Heart right ventricle (tissue), 16 donors: ENCODE data around the gene SYT15. TPM values are rescaled to one million over a fixed set of nuclear protein-coding genes. Genes with fewer than 3 reads are reported as not detected.

Source experiments
- ATAC-seq, 8 donors: fragments of 200-7000 bp; cut with Tn5 transposase; one replicate each; pipeline ENCODE4 v1.9.1; 2020; ENCODE audit warnings: mild to moderate bottlenecking in 8 of 8, moderate library complexity in 8 of 8, moderate number of reproducible peaks in 1 of 8
- DNase-seq, 2 donors: peaks; one replicate each; pipeline ENCODE4 v3.0.0-alpha.2; 2020
- H3K27ac ChIP-seq, 10 donors: fragments of 200-600 bp; sonication (generic) in 2 of 10; one replicate each; pipeline versions ENCODE4 v1.5.0 to v1.8.0; 2020 to 2022; ENCODE audit warnings: mild to moderate bottlenecking in 3 of 10
- H3K27me3 ChIP-seq, 7 donors: fragments of 200-600 bp; one replicate each; pipeline ENCODE4 v1.8.0; 2021 to 2022; ENCODE audit warnings: mild to moderate bottlenecking in 2 of 7
- H3K36me3 ChIP-seq, 9 donors: fragments of 200-600 bp; sonication (generic) in 1 of 9; one replicate each; pipeline versions ENCODE4 v1.5.0 to v1.8.0; 2020 to 2022; ENCODE audit warnings: mild to moderate bottlenecking in 2 of 9
- H3K4me1 ChIP-seq, 9 donors: fragments of 200-600 bp; sonication (generic) in 1 of 9; one replicate each; pipeline versions ENCODE4 v1.5.0 to v1.8.0; 2020 to 2022; ENCODE audit warnings: mild to moderate bottlenecking in 4 of 9
- H3K4me3 ChIP-seq, 10 donors: fragments of 200-600 bp; sonication (generic) in 2 of 10; one replicate each; pipeline versions ENCODE4 v1.5.0 to v1.8.0; 2020 to 2022; ENCODE audit warnings: mild to moderate bottlenecking in 7 of 10, moderate library complexity in 2 of 10
- H3K9me3 ChIP-seq, 11 donors: fragments of 200-600 bp in 10 of 11; sonication (generic) in 2 of 11; one replicate each; pipeline versions ENCODE4 v1.5.0 to v1.8.0; 2013 to 2022; ENCODE audit warnings: mild to moderate bottlenecking in 2 of 11, control low read depth in 1 of 11, moderate library complexity in 1 of 11
- CTCF ChIP-seq, 9 donors: fragments of 200-600 bp; sonication (generic) in 2 of 9; IDR thresholded peaks; one replicate each; pipeline versions ENCODE4 v1.5.0 to v1.8.0; 2021 to 2022; ENCODE audit warnings: antibody characterized with exemption in 9 of 9, mild to moderate bottlenecking in 5 of 9, moderate library complexity in 1 of 9
- WGBS, 2 donors: extraction: QIAGEN DNeasy Blood & Tissue Kit; methylation state at CpG; one replicate each; pipeline ENCODE4 v1.1.7; 2013; ENCODE audit warnings: inconsistent platforms in 1 of 2; 5-methylcytosine and 5-hydroxymethylcytosine counted together
- intact Hi-C, 10 donors: fragments of 100-400 bp; cut with DNase I; formaldehyde crosslinking; loops; one replicate each; pipeline versions ENCODE4 v1.11.1 to v1.14.2; 2022
- polyA plus RNA-seq, 2 donors: library from polyadenylated mRNA; stranded (reverse); fragments of 200-250 nt; gene quantifications; one replicate each; pipeline ENCODE4 v1.2.3, GENCODE V29; 2013
- total RNA-seq, 10 donors: library from RNA; stranded (reverse); fragmentation: NEBNext Ultra II Directional in 3 of 10; extraction: Animal tissue kit (Norgen Biotek cat#: 25700) in 3 of 10; gene quantifications; one replicate each; pipeline versions ENCODE4 v1.2.1 to v1.2.4, GENCODE V29; 2021 to 2023
- donor health status: Arrhythmogenic right ventricular cardiomyopathy.
- donor health status: ischemic (EF 13 %, LVEDD 7.1; RV severe dilation, severe dysfunction).
- donor health status: healthy with polysubstance abuse.
- donor health status: DM: no; HTN: yes; CAD: no.
- donor health status: DM: no; HTN: no; CAD: no.
- donor health status: ischemic (EF 25% LVEDD 6.9; RV normal size, moderate dysfunction).
- donor health status: ischemic (EF 25% LVEDD 5.7; RV mildly dilated, moderate dysfunction).
- donor health status: healthy.
- donor health status: DM: yes; HTN: yes; CAD: no.
- donor health status: Ischemic cardiomyopathy.
- donor health status: ischemic (EF 35%, LVEDD 5.7; RV mildly dilated, moderate dysfunction).
- donor health status: nonischemic (EF 11% LVEDD 7.7; RV severe dilation, severe dysfunction).
- donor health status: DM: yes; HTN: yes; CAD: no.
- donor health status: PGD.
- donor health status: ischemic (EF 29% LVEDD 5.4; RV normal size, mild dysfunction).
- donor health status: nonischemic (EF 23%, LVEDD 6.1; RV moderate dilation, normal function).

SYT15 gene
- total and polyA plus RNA-seq, 12 donors: 0.87 to 4.1 (median 2.9) TPM

GRCh38 chr10:46552526-46553237 lies 26.2 kb upstream of the SYT15 start:
- ATAC-seq: no peak
- Histone ChIP-seq H3K4me1 (peaks cover 0 to 9% (median 7%) of the 10 kb centered on the region in 9 donors), H3K4me3 (no peak overlapping the region), H3K36me3 (no peaks in the 10 kb centered on the region), H3K27me3 (peaks cover 24 to 96% (median 72%) of the 10 kb centered on the region in 7 donors), H3K27ac (no peak overlapping the region), H3K9me3 (no peaks in the 10 kb centered on the region)
- intact Hi-C loops: no loop called here
- no peak for TF ChIP-seq CTCF (IDR thresholded peaks at IDR 0.05)
- WGBS, 2 donors: 76 to 80% methylated on average over 10 of the region's 10 CpGs
- no peak for DNase-seq

DNA sequence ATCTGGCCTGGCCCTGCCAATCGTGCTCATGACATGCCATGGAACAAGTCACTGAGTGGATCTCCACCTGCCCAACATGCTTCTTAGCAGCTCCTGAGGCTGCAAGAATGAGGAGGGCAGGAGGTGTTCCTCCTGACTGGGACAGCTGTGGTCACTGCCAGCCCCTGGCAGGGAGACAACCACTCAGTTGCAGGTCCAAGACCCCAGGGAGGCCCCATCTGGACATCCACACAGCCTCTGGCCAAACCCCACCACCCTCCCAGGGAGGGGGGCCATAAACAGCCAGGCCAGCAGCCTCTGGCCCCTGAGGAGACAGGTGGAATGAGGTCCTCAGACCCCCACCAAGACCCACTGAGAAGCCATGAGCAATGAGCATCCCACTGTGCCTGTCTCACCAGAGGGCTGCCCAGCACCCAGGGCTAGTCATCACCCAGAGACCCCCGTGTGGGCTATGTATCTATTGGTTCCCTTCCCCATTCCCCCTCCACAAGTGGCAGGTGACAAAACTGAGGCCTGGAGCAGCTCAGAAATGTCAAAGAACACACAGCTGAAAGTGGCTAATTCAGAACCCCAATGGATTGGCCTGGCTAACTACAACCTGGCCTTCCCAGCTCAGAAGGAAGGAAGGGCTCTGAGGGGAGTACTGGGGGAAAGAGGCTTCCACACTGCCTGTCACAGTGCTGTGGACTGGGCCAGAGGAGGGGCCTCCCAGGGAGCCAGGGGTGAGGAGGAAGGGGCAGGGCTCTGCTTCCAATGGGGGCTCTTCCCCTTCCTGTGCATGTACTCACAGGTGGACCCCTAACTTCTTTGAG lies 25.5 kb upstream of the SYT15 start:
- Histone ChIP-seq H3K36me3 (no peaks in the 10 kb centered on the region), H3K9me3 (no peaks in the 10 kb centered on the region), H3K4me1 (peaks cover 0 to 9% (median 7%) of the 10 kb centered on the region in 9 donors), H3K27ac (no peak overlapping the region), H3K4me3 (no peak overlapping the region), H3K27me3 (peaks cover 30 to 96% (median 72%) of the 10 kb centered on the region in 7 donors)
- TF ChIP-seq CTCF (IDR thresholded peaks at IDR 0.05): no peak
- ATAC-seq (peak in 1 of 8 donors; percentile 3), DNase-seq (peak in 1 of 2 donors; percentile 3)
- WGBS, 2 donors: 70 to 71% methylated on average over 2 of the region's 2 CpGs
- intact Hi-C loops: no loop called here

- DNase-seq (peak in 1 of 2 donors; percentile 3), ATAC-seq (no peak)
- no peak for TF ChIP-seq CTCF (IDR thresholded peaks at IDR 0.05)
- Histone ChIP-seq H3K9me3 (no peaks in the 10 kb centered on the region), H3K27me3 (peaks cover 30 to 98% (median 78%) of the 10 kb centered on the region in 7 donors), H3K4me3 (no peak overlapping the region), H3K27ac (no peak overlapping the region), H3K4me1 (peaks cover 0 to 9% (median 7%) of the 10 kb centered on the region in 9 donors), H3K36me3 (no peaks in the 10 kb centered on the region)
- intact Hi-C loops: no loop called here
- WGBS, 2 donors: 90 to 93% methylated on average over 7 of the region's 7 CpGs
These were observed 24.7 kb upstream of the SYT15 start for GRCh38 chr10:46554166-46554781.

- no peak overlapping the region for H3K27ac ChIP-seq
- H3K9me3 ChIP-seq: no peaks in the 10 kb centered on the region
- H3K4me3 ChIP-seq: no peak overlapping the region
- no peaks in the 10 kb centered on the region for H3K36me3 ChIP-seq
- ATAC-seq: no peak
- WGBS, 2 donors: 74 to 79% methylated on average over 4 of the region's 4 CpGs
- TF ChIP-seq CTCF (IDR thresholded peaks at IDR 0.05): no peak
- peaks cover 0 to 9% (median 7%) of the 10 kb centered on the region in 9 donors for H3K4me1 ChIP-seq
- no peak for DNase-seq
- intact Hi-C loops: no loop called here
- peaks cover 30 to 98% (median 89%) of the 10 kb centered on the region in 7 donors for H3K27me3 ChIP-seq
These were observed 23.6 kb upstream of the SYT15 start for GRCh38 chr10:46555366-46555712.
